ENCODE measurements around the gene TSPAN2.

The TSPAN2 gene

GRCh38 chr1:115073298-115074087 lies 15.8 kb downstream of the TSPAN2 start:
- DNase-seq = no peak

- no peak for DNase-seq
These were observed 18.2 kb downstream of the TSPAN2 start for GRCh38 chr1:115071012-115071664.

- no peak for DNase-seq
These were observed 19.5 kb downstream of the TSPAN2 start for GRCh38 chr1:115069659-115070308.

GRCh38 chr1:115068826-115069585 lies 20.3 kb downstream of the TSPAN2 start:
- no peak for DNase-seq

- DNase-seq = no peak
These were observed 22.0 kb downstream of the TSPAN2 start for GRCh38 chr1:115067161-115067859.

- no peak for DNase-seq
These were observed 24.3 kb downstream of the TSPAN2 start for GRCh38 chr1:115065021-115065420.

- no peak for DNase-seq
These were observed 24.8 kb downstream of the TSPAN2 start for GRCh38 chr1:115064461-115064860.

- DNase-seq = peak; percentile 25 to 82
These were observed 25.9 kb downstream of the TSPAN2 start for GRCh38 chr1:115063228-115063901.

- DNase-seq = peak; percentile 95
These were observed 26.7 kb downstream of the TSPAN2 start for GRCh38 chr1:115062542-115063004.

GRCh38 chr1:115060501-115060900 lies 28.8 kb downstream of the TSPAN2 start:
- DNase-seq = no peak

GRCh38 chr1:115059316-115059715 lies 30.0 kb downstream of the TSPAN2 start:
- DNase-seq = no peak

GRCh38 chr1:115057661-115058254 lies 31.5 kb downstream of the TSPAN2 start:
- DNase-seq = no peak

GRCh38 chr1:115056395-115056798 lies 32.9 kb downstream of the TSPAN2 start:
- no peak for DNase-seq

GRCh38 chr1:115052454-115053083 lies 36.7 kb downstream of the TSPAN2 start:
- peak; percentile 56 to 71 for DNase-seq

- no peak for DNase-seq
These were observed 37.5 kb downstream of the TSPAN2 start for GRCh38 chr1:115051850-115052249.

GRCh38 chr1:115046751-115047150 lies 42.6 kb downstream of the TSPAN2 start:
- no peak for DNase-seq

- DNase-seq = no peak
These were observed 47.6 kb downstream of the TSPAN2 start for GRCh38 chr1:115041654-115042053.

GRCh38 chr1:115040501-115040900 lies 48.8 kb downstream of the TSPAN2 start:
- no peak for DNase-seq

GRCh38 chr1:115036814-115037507 lies 52.3 kb downstream of the TSPAN2 start:
- no peak for DNase-seq

- no peak for DNase-seq
These were observed 53.7 kb downstream of the TSPAN2 start for GRCh38 chr1:115035652-115036051.
